Urothelium cell line (cell line): ENCODE results near the gene MPL.
"Not testable (repeated sequence)": the region's sequence is repeated elsewhere in the genome, so short reads cannot be mapped to it uniquely, and the experiment has no call there.

Source experiments
- DNase-seq: peaks from one replicate; pipeline ENCODE4 v3.0.0; 2011; ENCODE audit warnings: low spot score, mixed read lengths
- FAIRE-seq: peaks from 2 replicates; lab custom pipeline; 2011; peaks lifted over from hg19 to GRCh38; lab: Jason Lieb, UNC

MPL gene

DNA sequence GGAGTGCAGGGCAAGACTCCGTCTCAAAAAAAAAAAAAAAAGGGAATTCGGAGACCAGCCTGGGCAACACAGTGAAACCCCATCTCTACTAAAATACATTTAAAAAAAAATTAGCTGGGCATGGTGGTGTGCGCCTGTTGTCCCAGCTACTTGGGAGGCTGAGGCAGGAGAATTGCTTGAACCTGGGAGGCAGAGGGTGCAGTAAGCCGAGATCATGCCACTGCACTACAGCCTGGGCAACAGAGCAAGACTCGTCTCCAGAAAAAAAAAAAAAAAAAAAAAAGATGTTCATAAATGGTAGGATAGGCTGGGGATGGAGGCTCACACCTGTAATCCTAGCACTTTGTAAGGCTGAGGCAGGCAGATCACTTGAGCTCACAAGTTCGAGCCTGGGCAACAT is 32.2 kb downstream of the MPL start:
- DNase-seq, FAIRE-seq: not testable (repeated sequence)

DNA sequence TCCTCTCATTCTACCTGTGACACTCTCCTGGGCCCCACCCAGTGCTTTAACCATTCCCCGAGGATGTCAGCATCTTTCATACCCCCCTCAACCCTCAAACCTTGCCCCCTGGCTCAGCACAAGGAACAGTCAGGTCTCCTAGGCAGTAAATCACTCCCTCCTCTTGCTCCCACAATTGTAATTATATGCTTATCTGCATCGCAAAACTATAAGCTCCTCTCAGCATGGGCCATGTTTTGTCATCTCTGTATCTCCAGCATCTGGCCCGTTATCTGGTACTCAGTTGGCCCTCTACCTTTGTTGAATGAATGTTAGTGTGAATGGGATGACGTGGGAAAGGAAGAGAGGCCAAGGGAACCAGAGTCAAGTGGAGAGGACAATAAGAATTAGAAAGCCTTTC is 32.9 kb downstream of the MPL start:
- DNase-seq (no peak), FAIRE-seq (peak; percentile 92)

DNA sequence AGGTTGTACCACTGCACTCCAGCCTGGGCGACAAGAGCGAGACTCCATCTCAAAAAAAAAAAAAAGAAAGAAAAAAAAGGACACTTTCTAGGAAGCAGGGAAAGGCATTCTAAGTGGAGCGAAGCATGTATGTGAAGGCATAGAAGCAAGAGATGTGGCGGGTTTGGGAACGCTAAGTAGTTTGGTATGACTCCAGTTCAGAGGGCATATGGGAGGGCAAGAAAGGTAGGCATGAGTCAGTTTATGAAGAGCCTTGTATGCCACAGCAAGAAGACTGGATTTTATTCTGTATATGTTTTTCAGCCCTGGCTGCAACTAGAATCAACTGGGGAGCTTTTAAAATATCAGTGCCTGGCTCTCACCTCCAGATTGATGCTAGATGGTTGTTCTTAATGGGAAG is 34.6 kb downstream of the MPL start:
- FAIRE-seq (no peak), DNase-seq (no peak)

DNA sequence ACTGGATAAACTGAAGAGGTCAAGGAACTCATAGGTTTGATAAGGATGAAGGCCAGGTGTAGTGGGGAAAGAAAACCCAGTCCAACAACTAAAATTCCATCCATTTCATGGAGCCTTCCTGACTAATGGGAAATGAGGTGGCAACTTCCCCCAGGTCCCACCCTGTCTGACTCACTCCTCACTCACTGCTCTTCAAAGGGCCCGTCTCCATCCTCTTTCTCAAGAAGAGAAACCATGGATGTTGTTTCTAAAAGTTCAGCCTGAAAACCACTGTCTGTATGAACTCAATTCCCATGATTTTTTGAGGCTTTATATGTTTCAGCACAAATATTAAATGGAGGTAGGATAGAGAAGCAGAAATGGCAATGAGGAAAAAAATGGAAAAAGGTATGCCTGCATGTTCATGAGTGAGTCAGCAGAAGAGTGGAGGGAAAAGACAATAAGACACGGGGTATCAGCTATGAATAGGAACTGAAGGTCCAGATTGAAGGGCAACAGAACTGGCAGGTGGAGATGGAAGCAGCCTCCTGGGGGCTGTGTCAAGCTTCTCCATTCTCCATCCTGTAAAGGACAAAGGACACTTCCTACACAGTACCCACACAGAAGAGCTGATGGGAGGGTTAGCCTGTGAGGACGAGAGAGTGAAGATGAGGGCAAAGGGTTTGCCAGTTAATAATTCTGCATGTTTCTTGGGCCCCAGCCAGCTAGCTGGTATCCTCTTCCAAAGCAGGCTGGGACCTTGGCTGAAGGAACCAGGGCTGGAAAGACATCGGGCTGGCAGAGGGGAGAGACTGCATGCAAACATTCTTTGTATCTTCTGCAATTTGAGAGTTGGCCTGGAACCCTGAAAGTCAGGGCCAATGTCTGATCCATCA is 35.7 kb downstream of the MPL start:
- DNase-seq: peak; percentile 74

DNA sequence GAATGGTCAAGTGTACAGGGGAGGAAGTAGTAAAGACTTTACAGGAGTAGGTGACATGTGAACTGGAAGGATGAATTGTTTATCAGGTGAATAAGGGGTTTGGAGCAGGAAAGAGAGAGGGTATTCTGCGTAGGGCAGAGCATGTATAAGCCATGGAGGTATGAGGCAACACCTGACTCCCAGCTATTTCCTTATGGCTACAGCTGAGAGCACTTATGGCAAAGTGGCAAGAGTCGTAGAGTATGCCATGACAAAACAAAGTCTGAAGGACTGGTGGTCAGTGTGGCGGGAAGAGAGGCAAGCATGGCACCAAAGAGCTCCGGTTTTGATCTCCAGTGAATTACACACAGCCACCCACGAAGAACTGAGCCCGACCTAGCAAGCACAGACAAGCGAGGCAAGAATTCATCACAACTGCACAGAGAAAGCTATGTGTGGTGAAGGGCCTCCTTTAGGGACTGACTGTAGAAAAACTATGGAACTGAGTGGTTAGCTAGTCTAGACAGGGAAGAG is 39.2 kb downstream of the MPL start:
- peak; percentile 71 for FAIRE-seq

More for the DNA sequence above, 35.7 kb downstream of the MPL start:
- FAIRE-seq: peak; percentile 67

DNA sequence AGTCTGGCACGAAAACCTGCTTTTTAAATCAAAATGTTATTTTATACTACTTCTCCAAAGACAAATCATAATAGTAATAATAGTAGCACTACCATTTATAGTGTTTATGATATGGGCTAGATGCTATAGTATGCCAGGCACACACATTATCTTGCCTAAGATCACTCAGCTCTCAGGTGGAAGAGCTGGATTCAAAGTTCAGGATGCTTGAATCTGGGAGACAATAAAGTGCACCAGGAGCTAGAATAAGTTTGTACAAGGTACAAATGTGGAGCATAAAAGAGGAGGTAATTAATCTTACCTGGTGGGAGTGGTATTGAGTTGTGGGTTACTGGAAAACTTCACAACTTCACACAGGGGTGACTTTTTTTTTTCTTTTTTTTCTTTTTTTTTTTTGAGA is 40.2 kb downstream of the MPL start:
- FAIRE-seq (no peak), DNase-seq (no peak)

More for the DNA sequence above, 39.2 kb downstream of the MPL start:
- DNase-seq: no peak

DNA sequence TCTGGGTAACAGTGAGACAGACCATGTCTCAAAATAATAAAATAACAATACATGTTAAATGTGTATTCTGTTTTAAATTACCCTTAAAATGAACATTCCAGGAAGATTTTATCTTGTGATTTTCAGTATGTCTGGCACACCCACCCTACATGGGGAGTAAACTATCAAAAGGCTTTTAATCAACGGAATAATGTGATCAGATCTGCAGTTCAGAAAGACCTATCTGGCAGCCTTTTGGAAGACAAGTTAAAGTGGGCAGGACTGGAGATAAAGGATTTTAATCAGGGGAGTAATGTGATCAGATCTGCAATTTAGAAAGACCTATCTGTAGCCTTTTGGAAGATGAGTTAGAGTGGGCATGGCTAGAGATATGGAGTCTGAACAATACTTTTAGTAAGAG is 41.9 kb downstream of the MPL start:
- FAIRE-seq (no peak), DNase-seq (no peak)

DNA sequence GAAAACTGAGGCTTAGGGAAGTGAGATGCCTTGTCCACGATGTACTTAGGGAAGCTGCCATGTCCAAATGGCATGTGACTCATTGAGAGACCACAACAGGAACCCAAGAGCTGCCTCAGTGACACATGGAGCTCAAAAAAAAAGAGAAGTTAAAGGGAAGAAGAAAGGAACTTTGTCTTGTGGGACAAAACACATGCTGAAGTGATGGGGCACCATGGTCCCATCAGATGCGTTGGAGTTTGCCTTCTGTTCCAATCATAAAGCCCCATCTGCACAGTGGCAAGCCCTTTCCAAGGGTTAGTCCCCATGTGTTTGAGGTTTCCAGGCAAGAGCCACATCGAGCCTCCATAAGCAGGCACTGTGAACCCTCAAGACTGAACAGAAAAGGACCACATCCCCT is 44.0 kb downstream of the MPL start:
- FAIRE-seq (no peak), DNase-seq (no peak)

DNA sequence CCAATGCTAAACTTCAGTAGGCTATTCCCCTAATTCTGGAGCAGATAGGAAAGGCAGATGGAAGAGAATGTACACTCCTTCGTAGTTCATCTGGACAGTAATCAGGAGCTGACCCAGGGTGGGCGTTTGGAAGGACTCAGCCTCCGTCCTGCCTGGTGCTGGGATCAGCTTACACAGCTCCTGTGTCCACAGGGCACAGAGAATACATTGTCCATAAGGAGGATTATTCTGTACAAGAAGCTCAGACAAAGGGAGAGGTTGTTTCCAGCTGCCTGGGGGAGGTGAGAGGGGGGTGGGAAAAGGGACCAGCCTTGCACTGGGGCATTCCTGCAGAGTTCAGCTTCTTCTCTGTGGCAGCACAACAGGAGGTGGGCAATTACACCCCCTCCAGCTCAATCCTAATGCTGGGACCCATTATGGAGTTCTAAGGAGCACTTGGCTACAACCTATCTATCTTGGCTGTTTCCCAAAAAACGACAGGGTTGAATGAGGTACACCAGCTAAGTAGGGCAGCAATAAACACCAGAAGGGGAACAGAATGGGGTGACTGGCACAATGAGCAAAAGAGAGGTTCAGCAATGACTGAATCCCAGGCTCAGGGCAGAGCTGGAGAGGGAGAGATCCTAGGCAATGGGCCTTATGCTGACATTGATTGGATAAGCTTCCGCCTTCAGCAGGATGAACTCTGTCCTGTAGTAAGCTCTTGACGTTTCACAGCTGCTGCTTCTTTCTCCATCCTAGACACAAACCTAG is 44.6 kb downstream of the MPL start:
- no peak for FAIRE-seq

DNA sequence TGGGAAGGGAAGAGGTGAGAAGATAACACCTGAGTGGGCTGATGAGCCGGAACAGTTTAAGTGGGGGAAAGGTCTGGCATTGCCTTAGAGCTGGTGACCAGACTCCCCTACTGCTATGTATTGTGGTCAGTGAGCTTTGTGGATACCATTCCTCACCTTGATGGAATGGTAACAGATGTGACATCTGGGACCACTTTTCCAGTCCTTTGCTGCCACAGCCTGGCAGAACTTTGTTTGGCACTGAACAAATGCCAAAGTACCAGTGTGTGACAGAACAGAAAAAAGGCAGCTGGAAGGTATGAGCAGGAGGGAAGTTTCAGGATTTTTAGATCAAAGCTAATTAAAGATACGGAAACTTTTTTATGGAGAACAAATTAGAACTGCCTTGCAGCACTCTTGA is 45.8 kb downstream of the MPL start:
- FAIRE-seq (peak; percentile 58), DNase-seq (no peak)

More for the DNA sequence above, 44.6 kb downstream of the MPL start:
- DNase-seq: no peak

DNA sequence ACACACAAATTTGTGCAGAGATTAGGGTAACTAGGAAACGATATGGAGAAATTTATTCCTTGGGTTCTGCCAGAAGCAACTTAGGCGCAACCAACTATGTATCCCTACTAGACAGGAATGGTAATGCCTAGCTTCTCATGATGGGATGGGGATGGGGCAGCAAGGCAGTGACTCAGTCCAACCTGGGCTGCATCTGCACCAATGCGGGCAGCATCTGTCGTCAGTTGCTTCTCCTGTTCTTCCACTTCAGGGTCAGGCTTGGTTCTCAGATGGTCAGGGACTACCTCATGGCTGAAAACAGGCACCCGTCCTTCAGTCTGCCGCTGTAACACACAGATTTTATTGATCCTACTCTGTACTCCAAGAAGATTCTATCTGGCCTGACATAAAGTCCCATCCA is 49.1 kb downstream of the MPL start:
- no peak for FAIRE-seq

DNA sequence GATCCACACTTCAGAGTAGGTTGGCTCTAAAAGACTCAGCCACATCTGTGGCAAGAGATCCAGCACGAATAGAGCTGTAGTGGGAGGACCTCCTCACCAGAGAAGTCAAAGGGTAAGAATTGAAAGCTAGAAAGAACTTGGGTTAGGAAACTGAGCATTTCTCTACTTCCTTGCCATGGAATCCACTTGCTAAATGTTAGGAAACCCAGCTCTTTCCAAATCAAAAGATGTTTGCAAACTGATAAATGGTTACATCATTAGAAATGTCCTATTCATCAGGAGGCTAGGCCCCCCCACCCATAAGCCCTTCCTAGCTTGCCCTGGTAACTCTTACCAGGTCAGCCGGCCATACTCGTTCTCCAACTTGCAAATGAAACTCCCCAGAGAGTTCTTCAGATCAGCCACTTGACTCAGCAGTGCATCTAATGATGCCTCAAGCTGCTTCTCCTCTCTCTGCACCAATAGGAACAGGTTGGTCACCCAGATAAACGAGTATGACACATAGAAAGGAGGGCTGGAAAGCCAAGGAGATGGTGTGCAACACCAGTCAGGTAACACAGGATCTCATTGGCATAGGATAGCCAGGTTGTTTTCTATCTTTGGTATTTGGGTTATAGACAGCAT is 50.5 kb downstream of the MPL start:
- DNase-seq (no peak), FAIRE-seq (no peak)

More for the DNA sequence above, 49.1 kb downstream of the MPL start:
- no peak for DNase-seq

DNA sequence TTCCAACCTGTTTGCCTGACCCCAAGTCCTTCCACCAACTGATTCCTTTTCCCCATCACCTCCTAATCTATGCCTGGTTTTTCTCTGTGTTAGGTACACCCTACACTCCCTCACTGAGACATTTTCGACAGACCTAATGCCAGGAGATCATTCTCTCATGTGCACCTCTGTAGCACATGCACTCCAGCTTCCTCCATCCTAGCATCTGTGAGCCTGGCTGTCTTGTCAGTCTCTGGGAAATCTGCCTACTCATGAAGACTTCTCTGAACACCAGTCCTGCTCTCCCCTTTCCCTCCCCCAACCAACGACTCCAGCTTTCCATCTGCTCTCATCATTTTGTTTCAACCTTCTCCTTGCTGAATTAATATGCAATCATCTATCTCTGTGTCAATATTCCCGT is 51.0 kb downstream of the MPL start:
- no peak for FAIRE-seq
- no peak for DNase-seq

DNA sequence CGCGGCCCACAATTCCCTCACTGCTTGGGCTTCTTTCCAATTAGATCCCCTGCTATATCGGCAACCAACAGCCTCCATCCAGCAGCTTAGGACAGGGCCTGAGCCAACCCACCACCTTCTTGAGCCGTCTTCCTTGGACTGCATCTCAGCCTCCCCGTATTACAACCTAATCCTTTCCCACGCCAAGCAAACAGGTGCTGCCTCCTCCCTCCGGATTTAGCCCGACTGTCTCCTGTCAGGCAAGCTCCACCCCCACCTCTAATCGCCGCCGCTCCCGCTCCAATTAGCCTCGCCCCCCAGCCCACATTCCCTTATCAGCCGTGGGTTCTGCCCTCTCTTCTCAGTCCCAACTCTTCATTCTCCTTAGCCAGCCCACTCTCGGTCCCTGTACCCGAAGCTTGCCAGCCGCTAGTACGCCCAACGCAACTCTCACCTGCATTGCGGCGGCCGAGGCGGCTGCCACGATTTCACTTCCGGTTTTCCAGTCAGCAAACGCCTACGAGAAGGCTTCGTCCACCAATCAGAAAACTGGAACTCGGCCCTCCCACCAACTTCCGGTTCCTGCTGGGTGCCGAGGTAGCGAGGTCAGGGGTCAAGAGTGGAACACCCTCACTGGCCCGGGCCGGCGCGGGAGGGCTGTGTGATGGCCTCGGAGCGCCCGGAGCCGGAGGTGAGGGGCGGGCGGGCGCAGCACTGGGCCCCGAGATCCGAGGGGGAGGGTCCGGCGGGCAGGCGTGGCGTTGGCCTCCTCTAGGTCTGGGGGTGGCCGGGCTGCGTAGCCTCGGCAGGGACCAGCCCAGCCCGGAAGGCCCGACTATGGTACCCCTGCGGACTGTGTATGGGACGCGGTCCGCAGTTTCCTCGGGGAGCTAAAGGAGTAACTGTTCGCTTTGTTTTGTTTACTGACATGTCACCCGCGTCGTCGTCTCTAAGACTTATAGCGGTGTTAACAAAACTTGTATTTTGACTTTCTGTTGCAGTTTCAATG is 52.0 kb downstream of the MPL start, which contains the start of the genes MED8 and SZT2:
MED8 (minus strand) TSS at position 475 of the 988 bp plus-strand sequence; CDS start at position 439, 36 bp downstream.
SZT2 (plus strand) TSS at position 574 of the 988 bp plus-strand sequence; CDS start at position 644, 70 bp downstream.
- DNase-seq: peak; percentile 98
- peak; percentile 40 for FAIRE-seq

DNA sequence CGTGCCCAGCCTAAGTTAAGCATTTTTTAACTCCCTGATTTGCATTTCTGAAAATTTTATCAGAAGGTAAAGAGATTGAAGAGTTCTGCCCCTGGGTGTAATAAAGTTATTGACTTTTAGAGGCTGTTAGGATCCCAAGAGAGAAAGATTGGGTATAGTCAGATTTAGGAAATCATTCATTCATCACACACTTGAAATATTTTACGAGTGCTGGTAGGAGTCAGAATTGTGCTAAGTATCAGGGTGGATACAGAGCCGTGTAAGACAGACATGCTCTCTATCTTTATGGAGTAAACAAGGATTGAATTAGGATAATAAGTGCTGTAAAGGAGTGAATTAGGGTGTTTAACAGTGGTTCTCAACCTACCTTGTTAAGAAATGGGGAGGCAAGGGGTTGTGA is 55.1 kb downstream of the MPL start:
- no peak for FAIRE-seq
- no peak for DNase-seq

DNA sequence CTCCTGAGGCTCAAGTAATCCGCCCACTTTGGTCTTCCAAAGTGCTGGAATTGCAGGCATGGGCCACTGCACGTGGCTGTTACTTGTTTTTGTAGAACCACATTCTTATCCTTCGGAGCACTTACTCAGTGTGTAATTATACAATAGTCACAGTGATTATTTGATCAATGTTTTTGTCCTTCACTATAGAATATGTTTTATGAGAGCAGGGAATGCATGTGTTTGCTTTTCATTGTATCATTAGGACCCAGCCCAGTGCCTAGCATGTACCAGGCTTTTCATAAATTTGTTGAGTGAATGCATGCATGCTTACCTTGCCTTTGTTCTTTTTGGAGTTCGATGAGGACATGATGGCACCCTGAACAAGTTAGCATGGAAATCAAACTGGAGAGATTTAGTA is 57.9 kb downstream of the MPL start:
- no peak for DNase-seq
- FAIRE-seq: no peak

DNA sequence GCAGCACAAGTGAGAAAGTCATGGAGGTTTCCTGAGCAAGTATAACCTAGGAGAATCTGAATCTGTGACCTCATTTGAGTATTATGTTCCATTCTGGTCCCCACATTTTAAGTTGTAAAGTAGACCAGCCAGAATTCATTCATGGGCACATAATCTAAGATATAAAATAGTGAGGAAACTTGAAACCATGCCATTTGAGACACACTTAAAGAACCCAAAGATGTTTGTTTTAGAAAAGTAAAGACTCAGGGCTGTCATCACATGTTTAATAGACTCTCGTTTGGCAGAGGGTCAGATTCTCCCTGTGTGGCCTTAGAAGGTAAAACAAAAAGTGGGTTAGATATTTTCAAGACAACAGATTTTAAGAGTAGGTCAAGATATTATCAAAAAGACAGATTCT is 58.4 kb downstream of the MPL start:
- no peak for DNase-seq
- FAIRE-seq: no peak

DNA sequence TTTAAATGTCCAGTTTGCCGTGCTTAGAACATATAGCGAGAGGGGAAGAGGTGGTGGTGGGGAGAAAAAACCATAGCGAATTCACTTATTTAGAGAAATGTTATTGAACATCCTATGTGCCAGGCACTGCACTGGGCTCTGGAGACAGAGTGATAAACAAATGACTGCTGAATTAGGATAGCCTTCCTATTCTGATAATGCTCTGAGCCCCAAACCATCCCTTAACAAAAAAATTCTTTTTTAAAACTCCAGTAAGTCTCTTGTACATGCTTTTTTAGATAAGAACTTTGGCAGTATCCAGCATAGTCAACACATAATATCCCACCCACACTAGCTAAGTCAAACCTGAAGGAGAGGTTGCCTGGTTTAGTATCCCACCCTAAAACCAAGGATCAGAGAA is 60.6 kb downstream of the MPL start:
- FAIRE-seq: no peak
- no peak for DNase-seq

DNA sequence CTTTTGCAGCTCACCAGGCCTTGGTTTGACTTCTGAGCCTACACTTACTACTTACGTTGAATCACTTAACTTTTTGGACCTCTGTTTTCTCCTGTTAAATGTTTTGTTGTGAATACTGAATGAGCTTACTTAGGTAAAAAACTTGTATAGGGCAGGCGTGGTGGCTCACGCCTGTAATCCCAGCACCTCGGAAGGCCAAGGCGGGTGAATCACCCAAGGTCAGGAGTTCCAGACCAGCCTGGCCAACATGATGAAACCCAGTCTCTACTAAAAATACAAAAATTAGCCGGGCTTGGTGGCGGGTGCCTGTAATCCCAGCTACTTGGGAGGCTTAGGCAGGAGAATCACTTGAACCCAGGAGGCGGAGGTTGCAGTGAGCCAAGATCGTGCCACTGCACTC is 62.8 kb downstream of the MPL start:
- not testable (repeated sequence) for FAIRE-seq, DNase-seq
